GM23248 (cell line): ENCODE results near the gene FAM50B. TPM values are rescaled to one million over a fixed set of nuclear protein-coding genes. Genes with fewer than 3 reads are reported as not detected.
A peak's percentile ranks its signal among the peaks of the same experiment; 100 is the strongest.

Experiments
- DNase-seq: peaks from one replicate; pipeline ENCODE4 v3.0.0-alpha.2; 2015
- H2AFZ ChIP-seq: fragments of 200-600 bp; sonication (generic); 2 replicates; pipeline ENCODE4 v1.6.1; 2016; ENCODE audit warnings: antibody characterized with exemption
- H3F3A ChIP-seq: fragments of 200-600 bp; sonication (generic); 2 replicates; pipeline ENCODE4 v1.6.1; 2016; ENCODE audit warnings: mild to moderate bottlenecking, antibody characterized with exemption, mixed run types; ENCODE audit not compliant: insufficient read depth
- H3K27ac ChIP-seq: fragments of 200-600 bp; sonication (generic); 2 replicates; pipeline ENCODE4 v1.5.1; 2016; ENCODE audit warnings: mild to moderate bottlenecking
- H3K27me3 ChIP-seq: fragments of 200-600 bp; sonication (generic); replicated peaks from 2 replicates; pipeline ENCODE4 v1.6.1; 2016; ENCODE audit warnings: mild to moderate bottlenecking; ENCODE audit not compliant: insufficient read depth
- H3K36me3 ChIP-seq: fragments of 200-600 bp; sonication (generic); 2 replicates; pipeline ENCODE4 v1.6.1; 2016; ENCODE audit warnings: low read depth, mild to moderate bottlenecking
- H3K4me1 ChIP-seq: fragments of 200-600 bp; sonication (generic); 2 replicates; pipeline ENCODE4 v1.6.1; 2016; ENCODE audit warnings: mild to moderate bottlenecking; ENCODE audit not compliant: insufficient read depth
- H3K4me2 ChIP-seq: fragments of 200-600 bp; sonication (generic); one replicate; pipeline ENCODE4 v1.6.1; 2016; ENCODE audit warnings: mild to moderate bottlenecking; ENCODE audit not compliant: unreplicated experiment
- H3K4me3 ChIP-seq: fragments of 200-600 bp; sonication (generic); 2 replicates; pipeline ENCODE4 v1.5.1; 2016; ENCODE audit warnings: mild to moderate bottlenecking
- H3K79me2 ChIP-seq: fragments of 200-600 bp; sonication (generic); 2 replicates; pipeline ENCODE4 v1.6.1; 2016; ENCODE audit warnings: mild to moderate bottlenecking; ENCODE audit not compliant: insufficient read depth
- H3K9ac ChIP-seq: fragments of 200-600 bp; sonication (generic); 2 replicates; pipeline ENCODE4 v1.6.1; 2016; ENCODE audit warnings: mild to moderate bottlenecking
- H3K9me2 ChIP-seq: fragments of 200-600 bp; sonication (generic); 2 replicates; pipeline ENCODE4 v1.6.1; 2016; ENCODE audit warnings: mixed run types, mild to moderate bottlenecking, moderate library complexity; ENCODE audit not compliant: insufficient read depth
- H3K9me3 ChIP-seq: fragments of 200-600 bp; sonication (generic); one replicate; pipeline ENCODE4 v1.6.1; 2017; ENCODE audit warnings: low read depth
- H4K20me1 ChIP-seq: fragments of 200-600 bp; sonication (generic); 2 replicates; pipeline ENCODE4 v1.6.0; 2016; ENCODE audit not compliant: insufficient read depth
- EZH2 ChIP-seq: fragments of 200-600 bp; sonication (generic); IDR thresholded peaks from 2 replicates; pipeline ENCODE4 v1.6.1; 2018; ENCODE audit warnings: antibody characterized with exemption, mild to moderate bottlenecking; ENCODE audit not compliant: insufficient read depth, poor library complexity, severe bottlenecking
- EZH2phosphoT487 ChIP-seq: fragments of 200-600 bp; sonication (generic); IDR thresholded peaks from 2 replicates; pipeline ENCODE4 v1.6.1; 2018; ENCODE audit warnings: antibody characterized with exemption, moderate library complexity, mild to moderate bottlenecking, low read depth; ENCODE audit not compliant: insufficient read depth
- WGBS, 2 experiments: methylation state at CpG; one replicate each; pipeline ENCODE4 v1.1.6; 2015 to 2017; ENCODE audit warnings: low lambda C conversion rate in 2 of 2, low coverage in 1 of 2; ENCODE audit errors: missing lambda C conversion rate in 2 of 2; 5-methylcytosine and 5-hydroxymethylcytosine counted together
- in situ Hi-C: fragments of 300-500 bp; cut with MboI; formaldehyde crosslinking; loops from 2 replicates; pipeline ENCODE4 v1.15.0; 2020
- polyA plus RNA-seq: library from polyadenylated mRNA; unstranded; fragments of >200 nt; fragmentation: Nextera tagmentation; extraction: Ambion mirVana; gene quantifications from 2 replicates; pipeline ENCODE4 v1.2.1, GENCODE V29; 2016
- total RNA-seq: library from RNA; depleted of rRNA; stranded (reverse); fragments of >200 nt; shearing (Covaris generic); gene quantifications from 2 replicates; pipeline ENCODE4 v1.2.3, GENCODE V29; 2014; rRNA removed

The FAM50B gene, protein sequence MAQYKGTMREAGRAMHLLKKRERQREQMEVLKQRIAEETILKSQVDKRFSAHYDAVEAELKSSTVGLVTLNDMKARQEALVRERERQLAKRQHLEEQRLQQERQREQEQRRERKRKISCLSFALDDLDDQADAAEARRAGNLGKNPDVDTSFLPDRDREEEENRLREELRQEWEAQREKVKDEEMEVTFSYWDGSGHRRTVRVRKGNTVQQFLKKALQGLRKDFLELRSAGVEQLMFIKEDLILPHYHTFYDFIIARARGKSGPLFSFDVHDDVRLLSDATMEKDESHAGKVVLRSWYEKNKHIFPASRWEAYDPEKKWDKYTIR
- 6.1 and 7.6 TPM in 2 replicates for total RNA-seq
- 12.1 and 14.0 TPM in 2 replicates for polyA plus RNA-seq

DNA sequence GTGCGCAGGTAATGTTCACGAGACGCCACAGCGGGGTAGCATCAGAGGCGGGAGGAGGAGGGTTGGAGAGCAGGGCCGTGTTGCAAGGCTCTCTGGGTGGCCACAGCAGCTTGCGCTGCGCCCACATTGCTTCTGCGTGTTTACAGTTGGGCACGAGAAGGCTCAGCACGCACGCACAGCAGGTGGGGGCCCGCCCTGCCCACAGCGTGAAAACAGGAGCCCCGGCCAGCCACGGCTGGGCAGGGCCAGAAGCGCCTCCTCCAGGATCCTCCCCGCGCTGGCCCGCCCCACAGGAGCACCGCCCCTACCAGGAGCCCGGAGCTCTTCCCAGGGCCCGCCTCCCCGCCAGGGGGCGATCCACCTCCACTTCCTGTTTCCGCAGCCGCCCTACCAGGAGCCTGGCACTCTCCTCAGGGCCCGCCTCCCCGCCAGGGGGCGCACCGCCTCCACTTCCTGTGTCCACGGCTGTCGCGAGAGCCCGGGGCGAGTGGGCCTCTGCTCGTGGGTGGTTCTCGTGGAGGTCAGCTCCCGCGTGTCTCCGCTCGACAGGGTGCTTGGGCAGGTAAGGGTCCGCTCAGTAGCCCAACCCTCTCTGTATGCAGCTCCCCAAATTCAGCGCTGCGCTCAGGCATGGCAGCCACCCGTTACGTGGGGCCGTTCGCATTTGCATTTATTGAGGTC is at the start of gene FAM50B:
Gene FAM50B (plus strand): TSS at position 449 of the 681 bp plus-strand sequence. CDS start 439 bp downstream, outside the sequence.
- H3F3A ChIP-seq: no peaks in the 10 kb centered on the region
- WGBS, 2 experiments: 51% methylated on average over 42 to 49 of the region's 49 CpGs
- H3K9ac ChIP-seq: peak within 1 kb of the TSS; percentile 81
- DNase-seq: peak; percentile 90
- peak within 1 kb of the TSS; percentile 92 for H3K27ac ChIP-seq
- no peaks in the 10 kb centered on the region for H3K9me2 ChIP-seq
- peaks cover 8% of the 10 kb centered on the region for H3K4me1 ChIP-seq
- peak within 1 kb of the TSS; percentile 83 for H3K4me2 ChIP-seq
- no peaks in the 10 kb centered on the region for H3K9me3 ChIP-seq
- peak within 1 kb of the TSS; percentile 69 for H3K4me3 ChIP-seq
- no peaks in the 10 kb centered on the region for H3K27me3 ChIP-seq
- H3K36me3 ChIP-seq: no peaks in the 10 kb centered on the region
- H3K79me2 ChIP-seq: peaks cover 11% of the 10 kb centered on the region
- in situ Hi-C loops: no loop called here
- H4K20me1 ChIP-seq: no peaks in the 10 kb centered on the region
- TF ChIP-seq EZH2 (no peak), EZH2phosphoT487 (no peak)
- peak within 1 kb of the TSS; percentile 67 for H2AFZ ChIP-seq

DNA sequence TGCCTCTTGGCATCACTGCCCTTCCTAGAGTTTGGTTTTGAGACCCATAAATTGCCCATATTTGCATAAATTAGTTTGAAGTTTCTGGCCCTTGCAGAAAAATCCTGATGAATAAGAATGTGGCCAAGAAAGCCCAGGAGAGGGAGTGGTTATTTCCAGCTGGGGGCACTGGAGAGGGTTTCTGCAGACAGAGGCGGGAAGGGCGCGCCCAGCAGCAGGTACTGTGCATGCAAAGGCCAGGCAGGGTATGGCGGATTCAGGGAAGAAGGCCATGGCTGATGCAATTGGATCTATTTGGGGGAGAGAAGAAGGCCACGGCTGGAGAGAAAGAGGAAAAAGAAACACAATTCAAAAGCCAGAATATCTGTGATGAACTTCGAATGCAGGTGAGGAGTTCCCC is 49.5 kb upstream of the FAM50B start:
- Histone ChIP-seq H3K4me2 (no peak overlapping the region), H3K9me3 (no peaks in the 10 kb centered on the region), H4K20me1 (no peaks in the 10 kb centered on the region), H3K27ac (no peak overlapping the region), H2AFZ (no peak overlapping the region), H3K4me3 (no peak overlapping the region), H3K9me2 (no peaks in the 10 kb centered on the region), H3K79me2 (no peaks in the 10 kb centered on the region), H3K27me3 (no peaks in the 10 kb centered on the region), H3K9ac (no peak overlapping the region), H3K4me1 (peaks cover 34% of the 10 kb centered on the region), H3F3A (peaks cover 45% of the 10 kb centered on the region), H3K36me3 (no peaks in the 10 kb centered on the region)
- TF ChIP-seq EZH2phosphoT487 (no peak), EZH2 (no peak)
- DNase-seq: no peak
- 91 to 96% methylated on average over 6 of the region's 6 CpGs for WGBS, 2 experiments
- in situ Hi-C loops: no loop called here

DNA sequence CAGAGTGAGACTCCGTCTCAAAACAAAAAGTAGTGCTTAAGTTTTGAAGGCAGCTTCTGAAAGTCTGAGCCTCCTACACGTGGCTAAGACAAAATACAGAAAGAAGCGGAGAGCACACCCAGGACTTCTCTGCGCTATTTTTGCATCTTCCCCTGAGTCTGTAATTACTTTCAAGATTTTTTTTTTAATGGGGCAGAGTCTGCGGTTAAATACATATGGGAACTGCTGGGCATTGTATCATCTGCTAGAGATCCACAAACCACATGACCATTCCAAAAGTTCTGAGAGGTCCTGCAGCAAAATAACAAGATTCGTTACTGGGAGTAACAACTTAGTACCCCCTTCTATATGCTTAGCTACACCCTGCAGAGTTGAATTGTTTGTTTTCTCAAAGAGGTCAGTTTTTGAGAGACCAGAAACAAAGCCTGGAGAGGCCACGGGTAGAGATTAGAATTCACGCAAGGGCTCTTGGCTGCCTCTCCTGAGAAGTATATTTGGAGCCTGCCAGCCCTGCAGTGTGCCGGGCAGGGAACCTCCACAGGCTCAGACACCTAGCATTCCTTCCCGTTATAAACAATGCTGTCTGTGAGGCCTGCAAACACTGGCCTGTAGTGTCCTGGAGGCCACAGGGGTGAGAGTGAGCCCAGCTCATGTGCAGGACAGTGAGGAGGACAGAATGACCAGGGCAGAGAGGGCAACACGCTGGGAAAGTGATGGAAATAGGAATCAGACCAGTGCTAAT is 48.2 kb upstream of the FAM50B start:
- H3K4me1 ChIP-seq: peaks cover 47% of the 10 kb centered on the region
- no peak overlapping the region for H2AFZ ChIP-seq
- no peaks in the 10 kb centered on the region for H3K36me3 ChIP-seq
- no peak overlapping the region for H3K27ac ChIP-seq
- H4K20me1 ChIP-seq: no peaks in the 10 kb centered on the region
- H3K27me3 ChIP-seq: no peaks in the 10 kb centered on the region
- peaks cover 55% of the 10 kb centered on the region for H3F3A ChIP-seq
- H3K9me3 ChIP-seq: no peaks in the 10 kb centered on the region
- in situ Hi-C loops: no loop called here
- DNase-seq: no peak
- no peak overlapping the region for H3K9ac ChIP-seq
- WGBS, 2 experiments: 93 to 94% methylated on average over 11 of the region's 11 CpGs
- no peak overlapping the region for H3K4me3 ChIP-seq
- TF ChIP-seq EZH2: no peak
- no peak for TF ChIP-seq EZH2phosphoT487
- H3K4me2 ChIP-seq: no peak overlapping the region
- no peaks in the 10 kb centered on the region for H3K9me2 ChIP-seq
- H3K79me2 ChIP-seq: no peaks in the 10 kb centered on the region

DNA sequence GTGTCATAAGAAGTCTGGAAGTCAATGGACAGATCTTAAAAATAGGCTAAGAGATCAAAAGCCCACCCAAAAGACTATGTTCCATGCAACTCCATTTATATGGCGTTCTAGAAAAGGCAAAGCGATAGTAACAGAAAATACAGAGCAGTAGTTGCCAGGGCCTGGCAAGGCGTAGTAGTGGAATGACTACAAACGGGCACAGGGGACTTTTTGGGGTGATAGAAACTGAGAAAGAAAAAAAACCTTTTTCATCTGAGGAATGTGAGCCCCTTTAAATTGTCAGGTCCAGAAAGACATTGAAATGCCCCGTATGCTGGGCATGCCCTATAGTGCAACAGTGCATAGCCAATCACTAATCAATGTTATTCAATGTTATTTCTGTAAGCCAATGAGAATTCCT is 47.2 kb upstream of the FAM50B start:
- in situ Hi-C loops: no loop called here
- TF ChIP-seq EZH2phosphoT487: no peak
- TF ChIP-seq EZH2: no peak
- no peaks in the 10 kb centered on the region for H4K20me1 ChIP-seq

More for the DNA sequence above, 47.2 kb upstream of the FAM50B start:
- Histone ChIP-seq H3K9me2 (no peaks in the 10 kb centered on the region), H3K79me2 (no peaks in the 10 kb centered on the region), H3K9me3 (no peaks in the 10 kb centered on the region), H2AFZ (no peak overlapping the region), H3K36me3 (no peaks in the 10 kb centered on the region), H3K9ac (no peak overlapping the region), H3F3A (peaks cover 49% of the 10 kb centered on the region), H3K4me1 (peaks cover 46% of the 10 kb centered on the region), H3K27ac (no peak overlapping the region), H3K4me3 (no peak overlapping the region), H3K4me2 (no peak overlapping the region), H3K27me3 (no peaks in the 10 kb centered on the region)
- 94 to 99% methylated on average over 5 of the region's 5 CpGs for WGBS, 2 experiments
- no peak for DNase-seq
